Activated CD8-positive, alpha-beta memory T cell treated with anti-CD3 and anti-CD28 coated beads, Interleukin-2, amount 50 U/mL, for 24 hours (primary cell): ENCODE measurements around the gene BLTP1.
"Not testable (repeated sequence)": the region's sequence is repeated elsewhere in the genome, so short reads cannot be mapped to it uniquely, and the experiment has no call there.

Experiments
- DNase-seq: peaks from one replicate; pipeline ENCODE4 v3.0.0-alpha.2; 2020; ENCODE audit errors: extremely low read depth

The BLTP1 gene

GRCh38 chr4:122151982-122152710 is at the start of gene BLTP1:
Gene BLTP1 (plus strand): TSS chr4:122152331. CDS start chr4:122170648, 18,317 bp downstream.
- peak; percentile 75 for DNase-seq

DNA sequence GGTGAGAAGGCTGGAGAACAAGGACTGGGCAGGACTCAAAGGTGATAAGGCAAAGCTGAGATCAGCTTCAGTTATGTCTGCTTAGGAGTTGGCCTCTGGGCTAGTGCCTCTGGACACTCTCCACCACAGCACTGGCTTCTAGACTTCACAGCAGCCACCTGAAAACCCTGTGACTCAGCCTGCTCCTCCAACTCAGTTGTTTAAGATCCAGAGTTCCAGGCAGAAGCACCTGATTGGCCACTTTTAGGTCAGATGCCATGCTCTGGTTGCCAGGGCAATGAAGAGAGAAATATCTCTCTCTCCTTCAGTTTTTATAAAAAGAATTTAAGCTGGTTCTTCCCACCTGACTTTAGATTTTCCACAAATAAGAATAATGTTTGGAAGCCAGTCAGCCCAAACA is 47.9 kb upstream of the BLTP1 start:
- DNase-seq, result no peak

DNA sequence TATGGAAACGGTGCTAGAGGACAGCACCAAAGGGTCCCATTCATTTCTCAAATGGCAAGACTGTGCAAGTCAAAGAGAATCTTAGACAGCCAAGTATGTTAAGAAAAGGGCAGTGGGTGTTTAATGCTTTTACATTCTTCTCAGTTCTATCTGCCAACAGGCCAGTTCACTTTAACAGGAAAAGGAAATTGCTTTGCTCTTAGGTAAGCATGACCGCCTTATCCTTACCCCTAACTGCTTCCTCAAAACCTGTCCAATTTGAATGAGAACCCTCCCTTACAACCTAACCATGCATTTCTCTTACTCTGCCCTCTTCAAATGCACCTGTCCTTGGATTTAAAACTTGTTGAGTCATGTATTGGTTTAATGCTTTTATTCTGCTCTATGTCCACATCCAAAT is 44.5 kb upstream of the BLTP1 start:
- DNase-seq, result no peak

GRCh38 chr4:122110304-122110703 is 41.8 kb upstream of the BLTP1 start:
- not testable (repeated sequence) for DNase-seq

GRCh38 chr4:122117743-122118142 is 34.4 kb upstream of the BLTP1 start:
- DNase-seq, result no peak

- DNase-seq, result no peak
These were observed 33.9 kb upstream of the BLTP1 start for GRCh38 chr4:122118243-122118642.

DNA sequence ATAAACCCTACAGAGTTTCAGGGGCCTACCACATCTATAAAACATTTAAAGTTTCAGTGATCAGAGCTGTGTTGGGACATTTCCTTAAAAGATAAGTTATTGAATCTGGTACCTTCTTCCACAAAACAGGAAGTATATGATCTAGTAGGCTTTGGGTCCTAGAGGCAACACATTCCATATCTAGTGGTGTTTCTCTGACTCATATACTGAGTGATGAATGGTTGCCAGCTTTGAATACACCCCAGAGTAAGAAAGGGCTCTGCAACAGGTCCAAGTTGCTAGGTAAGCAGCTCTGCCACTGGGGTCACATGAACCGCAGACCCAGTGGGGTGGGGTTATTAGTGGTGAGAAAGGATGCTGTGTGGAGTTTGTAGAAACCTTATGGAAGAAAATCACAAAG is 32.4 kb upstream of the BLTP1 start:
- DNase-seq, result no peak

- DNase-seq, result no peak
These were observed 30.5 kb upstream of the BLTP1 start for GRCh38 chr4:122121593-122121992.

DNA sequence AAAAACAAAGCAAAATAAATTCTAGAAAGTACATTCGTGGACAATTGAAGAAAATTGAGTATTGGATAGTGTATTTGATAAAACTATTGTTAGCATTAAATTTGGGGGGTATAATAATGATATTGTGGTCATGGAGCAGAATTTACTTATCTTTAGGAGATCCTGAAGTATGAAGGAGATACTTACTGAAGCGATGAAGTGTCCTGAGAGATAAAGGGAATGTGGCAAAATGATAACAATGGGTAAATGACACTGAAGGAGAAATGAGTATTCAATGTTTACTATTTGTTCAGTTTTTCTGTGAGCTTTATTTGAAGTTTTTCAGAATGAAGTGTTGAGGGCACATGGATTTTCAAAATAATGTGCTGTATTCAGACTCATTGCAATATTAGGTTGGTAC is 30.0 kb upstream of the BLTP1 start:
- no peak for DNase-seq

DNA sequence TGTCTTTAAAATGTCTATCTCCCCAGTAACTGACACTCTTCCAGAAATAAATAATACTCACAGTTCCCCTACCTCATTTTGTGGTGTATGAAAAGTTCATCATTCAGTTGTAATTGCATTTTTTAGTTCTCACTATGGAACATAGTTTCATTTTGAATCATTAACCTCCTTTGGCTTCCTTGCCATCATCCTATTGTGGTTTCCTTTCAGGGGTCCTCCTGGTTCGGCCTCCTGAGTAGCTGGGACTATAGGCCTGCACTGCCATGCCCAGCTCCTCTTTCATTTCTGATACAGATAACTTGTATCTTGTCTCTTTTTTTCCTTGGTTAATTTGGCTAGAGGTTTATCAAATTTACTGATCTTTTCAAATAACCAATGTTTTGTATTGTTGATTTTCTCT is 23.1 kb upstream of the BLTP1 start:
- DNase-seq, result no peak

- no peak for DNase-seq
These were observed 20.5 kb upstream of the BLTP1 start for GRCh38 chr4:122131562-122132157.

DNA sequence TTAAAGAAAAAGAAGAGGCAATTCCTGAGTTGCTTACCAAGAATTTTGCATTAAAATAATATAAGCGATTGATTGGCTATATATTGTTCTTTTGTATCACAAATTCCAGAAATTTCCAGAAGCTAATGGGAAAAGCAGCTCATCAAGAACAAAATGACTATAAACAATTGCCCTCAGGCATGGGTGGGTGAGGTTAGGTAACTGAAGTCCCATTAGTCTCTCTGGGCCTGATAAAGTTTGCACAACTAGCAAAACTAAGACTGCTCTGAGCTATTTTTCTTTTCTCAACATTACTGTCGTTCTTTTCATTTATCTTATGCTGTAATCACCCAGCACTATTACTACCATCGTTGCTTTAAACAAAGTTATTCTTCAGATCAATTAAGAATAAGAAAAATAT is 19.2 kb upstream of the BLTP1 start:
- DNase-seq, result no peak

- DNase-seq, result no peak
These were observed 13.0 kb upstream of the BLTP1 start for GRCh38 chr4:122139139-122139538.

GRCh38 chr4:122140834-122141233 is 11.3 kb upstream of the BLTP1 start:
- DNase-seq, result no peak

- DNase-seq, result no peak
These were observed 9.4 kb upstream of the BLTP1 start for GRCh38 chr4:122142687-122143086.

GRCh38 chr4:122146652-122147051 is 5.5 kb upstream of the BLTP1 start:
- no peak for DNase-seq

DNA sequence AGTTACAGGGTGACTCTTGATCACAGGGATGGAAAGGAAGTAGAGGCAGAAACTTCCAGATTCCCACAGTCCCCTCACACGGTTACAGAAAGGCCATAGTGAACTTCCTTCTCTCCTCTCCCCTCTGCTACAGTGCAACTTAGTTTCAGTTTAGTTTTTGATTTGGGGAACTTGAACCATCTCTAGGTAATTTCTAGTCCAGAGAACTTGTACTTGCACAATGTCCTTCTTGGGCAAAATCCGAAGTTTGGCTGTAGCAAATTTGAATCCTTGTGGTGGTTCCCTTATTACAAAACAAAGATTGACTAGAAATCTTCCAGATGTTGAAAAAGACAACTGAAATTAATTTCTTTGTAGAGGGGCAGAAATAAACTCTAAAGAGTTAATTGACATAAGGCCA is 1.2 kb upstream of the BLTP1 start:
- DNase-seq, result no peak

- DNase-seq, result no peak
These were observed 638 bp downstream of the BLTP1 start for GRCh38 chr4:122152711-122153226.

DNA sequence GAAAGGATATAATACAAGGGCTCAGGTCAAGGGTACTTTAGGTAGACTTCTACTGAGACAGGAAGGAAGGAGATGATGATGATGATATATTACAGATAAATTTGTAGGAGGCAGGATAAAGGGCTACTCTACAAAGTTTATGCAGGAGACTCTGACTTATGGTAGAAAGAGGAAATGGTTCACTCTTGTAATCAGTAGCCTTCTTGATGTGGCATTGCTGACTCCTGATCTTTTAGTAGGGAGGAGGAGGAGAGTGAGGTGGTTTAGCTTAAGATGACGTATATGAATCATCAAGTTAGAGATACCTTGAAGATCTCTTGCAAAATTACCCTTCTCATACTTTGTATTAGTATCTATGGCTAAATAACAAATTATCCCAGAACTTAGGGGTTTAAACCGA is 4.7 kb downstream of the BLTP1 start:
- no peak for DNase-seq

DNA sequence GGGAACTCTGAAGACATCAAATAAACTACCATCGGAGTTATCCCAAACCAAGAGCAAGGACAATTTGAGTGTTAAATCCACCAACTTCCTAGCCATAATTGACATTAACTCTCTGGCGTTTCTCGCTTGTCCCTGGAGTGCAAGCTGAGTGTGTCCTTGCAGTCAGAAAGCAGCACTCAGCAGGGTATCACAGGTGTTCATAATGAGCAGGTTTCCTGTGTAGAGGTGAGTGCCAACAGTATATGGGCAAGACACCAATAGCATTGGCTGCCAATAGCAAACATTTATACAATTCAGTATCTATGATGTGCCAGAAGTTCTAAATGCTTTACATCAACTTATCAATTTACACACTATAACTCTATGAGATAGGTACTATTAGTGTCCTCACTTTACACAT is 11.2 kb downstream of the BLTP1 start:
- no peak for DNase-seq

GRCh38 chr4:122163767-122164166 is 11.6 kb downstream of the BLTP1 start:
- DNase-seq, result no peak

- DNase-seq, result no peak
These were observed 15.2 kb downstream of the BLTP1 start for GRCh38 chr4:122167369-122167768.

- no peak for DNase-seq
These were observed 18.6 kb downstream of the BLTP1 start for GRCh38 chr4:122170775-122171174.

GRCh38 chr4:122171323-122171722 is 19.2 kb downstream of the BLTP1 start:
- DNase-seq, result no peak
